IMR-90 (cell line): ENCODE measurements around the gene TMEM240. TPM values are rescaled to one million over a fixed set of nuclear protein-coding genes. Genes with fewer than 3 reads are reported as not detected.

ENCODE experiments used
- ATAC-seq: fragments of 200-7000 bp; cut with Tn5 transposase; 2 replicates; pipeline ENCODE4 v1.9.1; 2020; ENCODE audit warnings: low read depth, mild to moderate bottlenecking, moderate library complexity
- BruUV-seq: library from RNA; stranded (reverse); fragments of 400-500 nt; replicated peaks from 2 replicates; lab custom pipeline; 2021; lab: Mats Ljungman, UMichigan
- CTCF ChIA-PET: fragments of 300-600 bp; formaldehyde crosslinking; extraction: SDS; loops from one replicate; lab custom pipeline; 2021; ENCODE audit warnings: antibody characterized with exemption; lab: Yijun Ruan, JAX
- POLR2A ChIA-PET: fragments of 300-600 bp; sonication (Branson Sonifier 250); formaldehyde crosslinking; loops from one replicate; lab custom pipeline; 2022; ENCODE audit warnings: antibody characterized with exemption; ENCODE audit not compliant: unreplicated experiment; lab: Charles Lee
- DNase-seq: peaks from one replicate; pipeline ENCODE4 v3.0.0; 2013
- H2AFZ ChIP-seq: replicated peaks from 2 replicates; pipeline ENCODE3; 2013; ENCODE audit warnings: low read length, mild to moderate bottlenecking; ENCODE audit not compliant: poor library complexity
- H2AK5ac ChIP-seq: 2 replicates; pipeline ENCODE4 v1.6.1; 2013; ENCODE audit warnings: low read depth, low read length, inconsistent platforms
- H2AK9ac ChIP-seq: replicated peaks from 2 replicates; pipeline ENCODE3; 2013; ENCODE audit warnings: mild to moderate bottlenecking, low read depth, low read length, moderate library complexity; ENCODE audit not compliant: poor library complexity
- H2BK120ac ChIP-seq: 2 replicates; pipeline ENCODE4 v1.6.1; 2013; ENCODE audit warnings: low read depth, low read length, inconsistent platforms
- H2BK15ac ChIP-seq: 3 replicates; pipeline ENCODE4 v1.6.1; 2013; ENCODE audit warnings: low read depth, low read length, inconsistent platforms
- H2BK20ac ChIP-seq: 2 replicates; pipeline ENCODE4 v1.6.1; 2013; ENCODE audit warnings: low read depth, mild to moderate bottlenecking, inconsistent platforms, low read length, moderate library complexity
- H2BK5ac ChIP-seq: 2 replicates; pipeline ENCODE4 v1.6.1; 2013; ENCODE audit warnings: mild to moderate bottlenecking, low read depth, low read length, inconsistent platforms; ENCODE audit not compliant: poor library complexity, severe bottlenecking
- H3K14ac ChIP-seq: replicated peaks from 2 replicates; pipeline ENCODE4 v1.6.1; 2013; ENCODE audit warnings: low read depth, low read length, inconsistent platforms
- H3K18ac ChIP-seq: 2 replicates; pipeline ENCODE4 v1.6.1; 2013; ENCODE audit warnings: low read depth, low read length, control low read depth
- H3K23ac ChIP-seq: 2 replicates; pipeline ENCODE4 v1.6.1; 2013; ENCODE audit warnings: low read depth, low read length, inconsistent platforms
- H3K27ac ChIP-seq: 2 replicates; pipeline ENCODE4 v1.5.1; 2013; ENCODE audit warnings: mild to moderate bottlenecking, control low read depth, low read length; ENCODE audit not compliant: insufficient read depth
- H3K27me3 ChIP-seq: 2 replicates; pipeline ENCODE4 v1.6.1; 2013; ENCODE audit warnings: low read length; ENCODE audit not compliant: control insufficient read depth, insufficient read depth
- H3K36me3 ChIP-seq: 2 replicates; pipeline ENCODE4 v1.6.1; 2013; ENCODE audit warnings: low read length, mixed read lengths; ENCODE audit not compliant: control insufficient read depth, insufficient read depth
- H3K4ac ChIP-seq: 2 replicates; pipeline ENCODE4 v1.6.1; 2013; ENCODE audit warnings: low read depth, low read length, inconsistent platforms
- H3K4me1 ChIP-seq: 2 replicates; pipeline ENCODE4 v1.6.1; 2013; ENCODE audit warnings: low read length, mixed read lengths; ENCODE audit not compliant: control insufficient read depth, insufficient read depth
- H3K4me2 ChIP-seq: 2 replicates; pipeline ENCODE4 v1.6.1; 2013; ENCODE audit warnings: low read depth, mild to moderate bottlenecking, control low read depth, low read length, moderate library complexity
- H3K4me3 ChIP-seq: 2 replicates; pipeline ENCODE4 v1.5.1; 2013; ENCODE audit warnings: low read depth, mild to moderate bottlenecking, control low read depth, low read length, moderate library complexity; ENCODE audit not compliant: insufficient read depth
- H3K56ac ChIP-seq: 2 replicates; pipeline ENCODE4 v1.6.1; 2013; ENCODE audit warnings: low read length, inconsistent platforms; ENCODE audit not compliant: insufficient read depth; ENCODE audit errors: extremely low read depth
- H3K79me1 ChIP-seq, 2 experiments: 2 replicates each; pipeline ENCODE4 v1.6.1; 2013; ENCODE audit warnings: low read length in 2 of 2, inconsistent platforms in 1 of 2, low read depth in 1 of 2
- H3K9ac ChIP-seq: 2 replicates; pipeline ENCODE4 v1.6.1; 2013; ENCODE audit warnings: low read depth, low read length, control low read depth
- H3K9me1 ChIP-seq: 2 replicates; pipeline ENCODE4 v1.6.1; 2013; ENCODE audit warnings: low read length, inconsistent platforms; ENCODE audit not compliant: insufficient read depth
- H3K9me3 ChIP-seq: 2 replicates; pipeline ENCODE4 v1.6.1; 2013; ENCODE audit warnings: low read length; ENCODE audit not compliant: control insufficient read depth, insufficient read depth
- H4K20me1 ChIP-seq: 2 replicates; pipeline ENCODE4 v1.6.1; 2013; ENCODE audit warnings: low read length, inconsistent platforms; ENCODE audit not compliant: insufficient read depth
- H4K5ac ChIP-seq: 2 replicates; pipeline ENCODE4 v1.6.1; 2013; ENCODE audit warnings: mild to moderate bottlenecking, low read depth, low read length, control low read depth
- H4K8ac ChIP-seq, 2 experiments: 2 replicates each; pipeline ENCODE4 v1.6.1; 2013; ENCODE audit warnings: low read depth in 2 of 2, low read length in 2 of 2, control low read depth in 1 of 2, inconsistent platforms in 1 of 2
- H4K91ac ChIP-seq: 2 replicates; pipeline ENCODE4 v1.6.1; 2013; ENCODE audit warnings: low read depth, low read length, inconsistent platforms; ENCODE audit not compliant: insufficient read depth
- BHLHE40 ChIP-seq: fragments of 150-350 bp; IDR thresholded peaks from 2 replicates; pipeline ENCODE4 v1.6.1; 2016; ENCODE audit warnings: mild to moderate bottlenecking, low read depth, low read length
- MAZ ChIP-seq: IDR thresholded peaks from 2 replicates; pipeline ENCODE4 v1.6.1; 2012; ENCODE audit warnings: low read depth, mild to moderate bottlenecking, low read length, improper control_type of control experiment, moderate library complexity, borderline replicate concordance
- RAD21 ChIP-seq: IDR thresholded peaks from 2 replicates; pipeline ENCODE4 v1.6.1; 2012; ENCODE audit warnings: low read length, improper control_type of control experiment
- USF2 ChIP-seq: fragments of 150-350 bp; IDR thresholded peaks from 2 replicates; pipeline ENCODE4 v1.6.1; 2017; ENCODE audit warnings: mild to moderate bottlenecking, antibody characterized with exemption, low read length, low read depth
- WGBS, 2 experiments: methylation state at CpG; one replicate each; pipeline versions ENCODE4 v1.1.5 to v1.1.7; 2013; ENCODE audit warnings: missing lambda C conversion rate in 2 of 2; ENCODE audit not compliant: insufficient read length in 1 of 2; ENCODE audit errors: extremely low coverage in 2 of 2; 5-methylcytosine and 5-hydroxymethylcytosine counted together
- dilution Hi-C: fragments of 300-500 bp; cut with HindIII; formaldehyde crosslinking; loops from one replicate; pipeline ENCODE4 v1.14.3; 2018; ENCODE audit warnings: low sequenced_read_pairs; ENCODE audit not compliant: unreplicated experiment
- in situ Hi-C: fragments of 300-500 bp; cut with MboI; formaldehyde crosslinking; loops from 3 replicates; pipeline ENCODE4 v1.14.3; 2019; ENCODE audit warnings: low sequenced_read_pairs, inconsistent platforms, mixed read lengths
- intact Hi-C: fragments of 100-400 bp; cut with micrococcal nuclease; formaldehyde crosslinking; loops from 2 replicates; pipeline ENCODE4 v1.10.0; 2022
- polyA plus RNA-seq, 3 experiments: library from polyadenylated mRNA; depleted of rRNA; stranded (reverse); fragments of >200 nt; gene quantifications; 2 replicates each; pipeline ENCODE4 v1.2.3, GENCODE V29; 2012; ENCODE audit warnings: low replicate concordance in 1 of 3
- total RNA-seq: library from RNA; depleted of rRNA; stranded (reverse); fragments of >200 nt; gene quantifications from 2 replicates; pipeline ENCODE4 v1.2.3, GENCODE V29; 2012

Gene TMEM240
- total and polyA plus RNA-seq, 2 of the 4 experiments (the other 2 are of a cell fraction), result 1.6 to 7.6 TPM

- Histone ChIP-seq H2AK9ac (peak overlapping the region; percentile 16), H2BK5ac (no peak overlapping the region), H3K18ac (no peak overlapping the region), H3K9me3 (no peaks in the 10 kb centered on the region), H4K5ac (no peak overlapping the region), H3K79me1 (no peaks in the 10 kb centered on the region), H2BK20ac (no peak overlapping the region), H3K27ac (no peak overlapping the region), H4K20me1 (no peaks in the 10 kb centered on the region), H2AK5ac (no peak overlapping the region), H3K4ac (no peak overlapping the region), H3K27me3 (peaks cover 32% of the 10 kb centered on the region), H3K9ac (no peak overlapping the region), H3K4me3 (no peak overlapping the region), H2AFZ (no peak overlapping the region), H4K8ac (no peak overlapping the region), H3K56ac (no peak overlapping the region), H3K9me1 (no peaks in the 10 kb centered on the region), H4K91ac (no peak overlapping the region), H3K4me2 (no peak overlapping the region), H3K14ac (no peak overlapping the region), H3K23ac (0 out of 2 replicates have a peak overlapping the region, but pooled peaks have one; percentile 16), H2BK120ac (no peak overlapping the region), H2BK15ac (no peak overlapping the region), H3K4me1 (no peaks in the 10 kb centered on the region), H3K36me3 (no peaks in the 10 kb centered on the region)
- no peak for DNase-seq
- ChIA-PET POLR2A (no interaction called here), CTCF (interaction anchor here (0.5 kb wide), 1 partner anchor 29 kb away, joined by 4 read pairs; no protein-coding TSS in a partner anchor)
- ATAC-seq, result no peak
- TF ChIP-seq USF2 (no peak), MAZ (no peak), BHLHE40 (no peak), RAD21 (no peak)
- 33% methylated on average over 3 of the region's 9 CpGs; no CpG with 5 or more reads in 1 of the 2 experiments for WGBS, 2 experiments
- dilution Hi-C loops (no loop called here), in situ Hi-C loops (no loop called here), intact Hi-C loops (no loop called here)
- BruUV-seq, result no TSS peak
These were observed 42.3 kb upstream of the TMEM240 start for GRCh38 chr1:1582585-1583346.
